ENCODE data around the gene CD300E. TPM values are rescaled to one million over a fixed set of nuclear protein-coding genes. Genes with fewer than 3 reads are reported as not detected.

The CD300E gene
- total RNA-seq, 1 experiment from 2014 or later, result not detected

GRCh38 chr17:74619077-74619673 is 4.4 kb downstream of the CD300E start:
- H3K4me3 ChIP-seq (replicated peaks in 1 of 2; ENCODE audit: low read depth in 1 of 2, low read length in 2 of 2), result no peak overlapping the region
- H3K4me1 ChIP-seq (ENCODE audit: control insufficient read depth in 1 of 2, insufficient read depth in 2 of 2, low read length in 2 of 2), result no peaks in the 10 kb centered on the region
- no peaks in the 10 kb centered on the region for H3K79me2 ChIP-seq (ENCODE audit: insufficient read depth, low read length)
- H3K4me2 ChIP-seq (ENCODE audit: low read length), result no peak overlapping the region
- H3K27me3 ChIP-seq (ENCODE audit: insufficient read depth, low read length), result peaks cover 86% of the 10 kb centered on the region
- H4K20me1 ChIP-seq (ENCODE audit: insufficient read depth), result no peaks in the 10 kb centered on the region
- no TSS peak for BruUV-seq (replicated peaks)
- CTCF ChIA-PET, result interaction anchor here (0.5 to 0.9 kb wide), 2 partner anchors 240 to 251 kb away, joined by 3 read pairs; no protein-coding TSS in a partner anchor
- ATAC-seq (no peak), DNase-seq (ENCODE audit: low read depth, low spot score) (no peak)
- H3K9ac ChIP-seq (ENCODE audit: low read length), result no peak overlapping the region
- no peaks in the 10 kb centered on the region for H3K9me2 ChIP-seq (ENCODE audit: insufficient read depth)
- RAD21 ChIA-PET (ENCODE audit: low non-redundant PET in 1 of 2, low total read pairs in 2 of 2, uncharacterized antibody in 2 of 2, unreplicated experiment in 2 of 2), result no interaction called here
- POLR2A ChIA-PET, result no interaction called here
- H3K9me3 ChIP-seq (ENCODE audit: control insufficient read depth in 1 of 2, insufficient read depth in 1 of 2, low read depth in 1 of 2, low read length in 2 of 2), result no peaks in the 10 kb centered on the region
- no peak overlapping the region for H3K27ac ChIP-seq (ENCODE audit: low read depth, low read length)
- intact Hi-C loops (cut with micrococcal nuclease), result no loop called here
- H3K36me3 ChIP-seq (ENCODE audit: control insufficient read depth in 1 of 2, insufficient read depth in 2 of 2, low read length in 2 of 2), result no peaks in the 10 kb centered on the region
- TF ChIP-seq, protein P1, sequence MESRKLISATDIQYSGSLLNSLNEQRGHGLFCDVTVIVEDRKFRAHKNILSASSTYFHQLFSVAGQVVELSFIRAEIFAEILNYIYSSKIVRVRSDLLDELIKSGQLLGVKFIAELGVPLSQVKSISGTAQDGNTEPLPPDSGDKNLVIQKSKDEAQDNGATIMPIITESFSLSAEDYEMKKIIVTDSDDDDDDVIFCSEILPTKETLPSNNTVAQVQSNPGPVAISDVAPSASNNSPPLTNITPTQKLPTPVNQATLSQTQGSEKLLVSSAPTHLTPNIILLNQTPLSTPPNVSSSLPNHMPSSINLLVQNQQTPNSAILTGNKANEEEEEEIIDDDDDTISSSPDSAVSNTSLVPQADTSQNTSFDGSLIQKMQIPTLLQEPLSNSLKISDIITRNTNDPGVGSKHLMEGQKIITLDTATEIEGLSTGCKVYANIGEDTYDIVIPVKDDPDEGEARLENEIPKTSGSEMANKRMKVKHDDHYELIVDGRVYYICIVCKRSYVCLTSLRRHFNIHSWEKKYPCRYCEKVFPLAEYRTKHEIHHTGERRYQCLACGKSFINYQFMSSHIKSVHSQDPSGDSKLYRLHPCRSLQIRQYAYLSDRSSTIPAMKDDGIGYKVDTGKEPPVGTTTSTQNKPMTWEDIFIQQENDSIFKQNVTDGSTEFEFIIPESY (IDR thresholded peaks at IDR 0.05; ENCODE audit: extremely low read depth, insufficient replicate concordance, low read length), result no peak
- TF ChIP-seq, protein P2, sequence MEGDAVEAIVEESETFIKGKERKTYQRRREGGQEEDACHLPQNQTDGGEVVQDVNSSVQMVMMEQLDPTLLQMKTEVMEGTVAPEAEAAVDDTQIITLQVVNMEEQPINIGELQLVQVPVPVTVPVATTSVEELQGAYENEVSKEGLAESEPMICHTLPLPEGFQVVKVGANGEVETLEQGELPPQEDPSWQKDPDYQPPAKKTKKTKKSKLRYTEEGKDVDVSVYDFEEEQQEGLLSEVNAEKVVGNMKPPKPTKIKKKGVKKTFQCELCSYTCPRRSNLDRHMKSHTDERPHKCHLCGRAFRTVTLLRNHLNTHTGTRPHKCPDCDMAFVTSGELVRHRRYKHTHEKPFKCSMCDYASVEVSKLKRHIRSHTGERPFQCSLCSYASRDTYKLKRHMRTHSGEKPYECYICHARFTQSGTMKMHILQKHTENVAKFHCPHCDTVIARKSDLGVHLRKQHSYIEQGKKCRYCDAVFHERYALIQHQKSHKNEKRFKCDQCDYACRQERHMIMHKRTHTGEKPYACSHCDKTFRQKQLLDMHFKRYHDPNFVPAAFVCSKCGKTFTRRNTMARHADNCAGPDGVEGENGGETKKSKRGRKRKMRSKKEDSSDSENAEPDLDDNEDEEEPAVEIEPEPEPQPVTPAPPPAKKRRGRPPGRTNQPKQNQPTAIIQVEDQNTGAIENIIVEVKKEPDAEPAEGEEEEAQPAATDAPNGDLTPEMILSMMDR (IDR thresholded peaks at IDR 0.05 in 2 of 3, conservative IDR thresholded peaks at IDR 0.05 in 1 of 3; ENCODE audit: borderline replicate concordance in 1 of 3, insufficient read depth in 1 of 3, low read depth in 2 of 3, low read length in 2 of 3), result no peak
- TF ChIP-seq MAX (IDR thresholded peaks at IDR 0.05) (no peak), EGR1 (IDR thresholded peaks at IDR 0.05; ENCODE audit: low read depth) (no peak), POLR2AphosphoS5 (IDR thresholded peaks at IDR 0.05; ENCODE audit: low read depth, low read length) (no peak), CBX3 (IDR thresholded peaks at IDR 0.05; ENCODE audit: low read depth) (no peak), YY1 (IDR thresholded peaks at IDR 0.05; ENCODE audit: extremely low read depth, insufficient replicate concordance, low read depth, low read length) (no peak), TCF7L2 (IDR thresholded peaks at IDR 0.05; ENCODE audit: borderline replicate concordance, extremely low read depth, insufficient read depth, insufficient read length) (no peak), RAD21 (IDR thresholded peaks at IDR 0.05; ENCODE audit: low read depth) (no peak), JUND (IDR thresholded peaks at IDR 0.05) (no peak), SP1 (IDR thresholded peaks at IDR 0.05; ENCODE audit: low read depth) (no peak), ZFX (IDR thresholded peaks at IDR 0.05) (no peak), FOSL1 (IDR thresholded peaks at IDR 0.05; ENCODE audit: low read depth) (no peak), CEBPB (IDR thresholded peaks at IDR 0.05; ENCODE audit: low read depth) (no peak)
- TF ChIP-seq, protein P3, sequence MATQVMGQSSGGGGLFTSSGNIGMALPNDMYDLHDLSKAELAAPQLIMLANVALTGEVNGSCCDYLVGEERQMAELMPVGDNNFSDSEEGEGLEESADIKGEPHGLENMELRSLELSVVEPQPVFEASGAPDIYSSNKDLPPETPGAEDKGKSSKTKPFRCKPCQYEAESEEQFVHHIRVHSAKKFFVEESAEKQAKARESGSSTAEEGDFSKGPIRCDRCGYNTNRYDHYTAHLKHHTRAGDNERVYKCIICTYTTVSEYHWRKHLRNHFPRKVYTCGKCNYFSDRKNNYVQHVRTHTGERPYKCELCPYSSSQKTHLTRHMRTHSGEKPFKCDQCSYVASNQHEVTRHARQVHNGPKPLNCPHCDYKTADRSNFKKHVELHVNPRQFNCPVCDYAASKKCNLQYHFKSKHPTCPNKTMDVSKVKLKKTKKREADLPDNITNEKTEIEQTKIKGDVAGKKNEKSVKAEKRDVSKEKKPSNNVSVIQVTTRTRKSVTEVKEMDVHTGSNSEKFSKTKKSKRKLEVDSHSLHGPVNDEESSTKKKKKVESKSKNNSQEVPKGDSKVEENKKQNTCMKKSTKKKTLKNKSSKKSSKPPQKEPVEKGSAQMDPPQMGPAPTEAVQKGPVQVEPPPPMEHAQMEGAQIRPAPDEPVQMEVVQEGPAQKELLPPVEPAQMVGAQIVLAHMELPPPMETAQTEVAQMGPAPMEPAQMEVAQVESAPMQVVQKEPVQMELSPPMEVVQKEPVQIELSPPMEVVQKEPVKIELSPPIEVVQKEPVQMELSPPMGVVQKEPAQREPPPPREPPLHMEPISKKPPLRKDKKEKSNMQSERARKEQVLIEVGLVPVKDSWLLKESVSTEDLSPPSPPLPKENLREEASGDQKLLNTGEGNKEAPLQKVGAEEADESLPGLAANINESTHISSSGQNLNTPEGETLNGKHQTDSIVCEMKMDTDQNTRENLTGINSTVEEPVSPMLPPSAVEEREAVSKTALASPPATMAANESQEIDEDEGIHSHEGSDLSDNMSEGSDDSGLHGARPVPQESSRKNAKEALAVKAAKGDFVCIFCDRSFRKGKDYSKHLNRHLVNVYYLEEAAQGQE (IDR thresholded peaks at IDR 0.05; ENCODE audit: low read depth), result no peak
- TF ChIP-seq, protein P4, sequence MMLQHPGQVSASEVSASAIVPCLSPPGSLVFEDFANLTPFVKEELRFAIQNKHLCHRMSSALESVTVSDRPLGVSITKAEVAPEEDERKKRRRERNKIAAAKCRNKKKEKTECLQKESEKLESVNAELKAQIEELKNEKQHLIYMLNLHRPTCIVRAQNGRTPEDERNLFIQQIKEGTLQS (IDR thresholded peaks at IDR 0.05), result no peak
- no peak overlapping the region for H2AFZ ChIP-seq (ENCODE audit: low read depth, low read length, poor library complexity, severe bottlenecking)

All from HCT116 (cell line).